ENCODE results near the gene FMN1.

FMN1 gene

GRCh38 chr15:32828507-32829186, 365.9 kb downstream of the FMN1 start:
- in situ Hi-C loops (cut with HindIII; ENCODE audit: low sequenced_read_pairs): loop anchor here (25.0 kb wide), 1 partner anchor 309 kb away; no protein-coding TSS in a partner anchor
- TF ChIP-seq CTCF (IDR thresholded peaks at IDR 0.05; ENCODE audit: low read depth, low read length, missing control alignments): no peak
- no peak overlapping the region for H3K4me3 ChIP-seq (ENCODE audit: low read depth, low read length)
- peak; percentile 64 for DNase-seq (ENCODE audit: low read depth)

DNA sequence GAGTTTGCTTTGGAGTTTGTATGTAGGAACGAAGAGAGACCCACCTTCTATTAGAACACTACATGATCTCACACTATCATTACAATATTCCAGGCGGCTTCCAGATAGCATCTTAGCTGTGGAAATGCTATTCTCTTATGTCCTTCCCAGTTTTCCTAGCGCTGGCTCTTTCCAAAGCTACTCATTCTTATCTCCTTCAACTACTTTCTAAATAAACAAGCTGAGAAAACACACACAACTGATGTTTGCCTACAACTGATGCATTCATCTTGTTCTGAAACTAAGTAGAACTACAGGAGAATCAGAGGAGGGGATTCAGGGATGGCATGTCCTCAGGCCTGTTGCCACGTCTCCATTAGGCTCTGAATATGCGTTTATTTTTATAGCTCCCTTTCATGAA, 367.8 kb downstream of the FMN1 start:
- TF ChIP-seq CTCF (IDR thresholded peaks at IDR 0.05; ENCODE audit: low read depth, low read length, missing control alignments): no peak
- in situ Hi-C loops (cut with HindIII; ENCODE audit: low sequenced_read_pairs): loop anchor here (25.0 kb wide), 1 partner anchor 311 kb away; no protein-coding TSS in a partner anchor
- no peak overlapping the region for H3K4me3 ChIP-seq (ENCODE audit: low read depth, low read length)
- no peak for DNase-seq (ENCODE audit: low read depth)

GRCh38 chr15:32825219-32825618, 369.3 kb downstream of the FMN1 start:
- H3K4me3 ChIP-seq (ENCODE audit: low read depth, low read length): no peak overlapping the region
- TF ChIP-seq CTCF (IDR thresholded peaks at IDR 0.05; ENCODE audit: low read depth, low read length, missing control alignments): no peak
- peak; percentile 12 for DNase-seq (ENCODE audit: low read depth)
- in situ Hi-C loops (cut with HindIII; ENCODE audit: low sequenced_read_pairs): loop anchor here (25.0 kb wide), 1 partner anchor 312 kb away; no protein-coding TSS in a partner anchor

DNA sequence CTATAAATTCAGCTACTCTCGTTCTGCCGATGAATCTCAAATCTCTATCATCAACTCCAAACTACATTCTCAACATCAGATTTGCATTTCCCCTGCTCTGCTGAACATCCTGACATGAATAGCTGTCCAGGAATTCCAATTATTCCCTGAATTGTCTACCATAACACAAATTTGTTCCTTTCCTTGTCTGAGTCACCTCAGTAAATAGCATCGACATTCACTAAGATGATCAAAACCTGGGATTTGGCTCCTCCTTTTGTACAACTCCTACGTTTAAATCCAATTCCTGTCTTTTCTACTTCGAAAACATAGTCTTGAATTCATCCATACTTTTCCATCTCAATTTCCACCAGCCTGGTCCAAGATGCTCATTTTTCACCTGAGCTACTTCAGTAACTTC, 369.7 kb downstream of the FMN1 start:
- in situ Hi-C loops (cut with HindIII; ENCODE audit: low sequenced_read_pairs): loop anchor here (25.0 kb wide), 1 partner anchor 313 kb away; no protein-coding TSS in a partner anchor
- H3K4me3 ChIP-seq (ENCODE audit: low read depth, low read length): no peak overlapping the region
- no peak for TF ChIP-seq CTCF (IDR thresholded peaks at IDR 0.05; ENCODE audit: low read depth, low read length, missing control alignments)
- DNase-seq (ENCODE audit: low read depth): peak; percentile 89

- no peak for TF ChIP-seq CTCF (IDR thresholded peaks at IDR 0.05; ENCODE audit: low read depth, low read length, missing control alignments)
- no peak overlapping the region for H3K4me3 ChIP-seq (ENCODE audit: low read depth, low read length)
- DNase-seq (ENCODE audit: low read depth): no peak
- in situ Hi-C loops (cut with HindIII; ENCODE audit: low sequenced_read_pairs): no loop called here
These were observed 370.8 kb downstream of the FMN1 start for GRCh38 chr15:32823750-32824149.

DNA sequence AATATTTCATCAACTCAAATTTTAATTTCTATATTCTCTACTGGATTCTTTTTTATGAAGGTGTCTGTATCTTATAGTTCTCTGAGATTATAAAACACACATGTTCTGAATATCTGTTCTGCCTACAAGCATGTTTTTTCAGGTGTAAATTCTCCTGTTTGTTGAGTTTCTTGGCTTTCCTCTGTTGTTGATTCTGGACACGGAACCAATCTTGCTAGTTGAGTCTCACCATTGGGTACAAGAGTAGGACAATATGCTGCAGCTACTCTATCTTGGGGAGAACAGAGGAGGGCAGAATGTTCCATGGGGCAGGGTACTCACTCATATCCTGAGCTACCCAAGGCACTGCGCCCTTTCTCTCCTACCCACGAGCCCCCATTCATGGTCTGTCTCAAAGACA, 371.8 kb downstream of the FMN1 start:
- no peak for DNase-seq (ENCODE audit: low read depth)
- in situ Hi-C loops (cut with HindIII; ENCODE audit: low sequenced_read_pairs): no loop called here
- TF ChIP-seq CTCF (IDR thresholded peaks at IDR 0.05; ENCODE audit: low read depth, low read length, missing control alignments): no peak
- H3K4me3 ChIP-seq (ENCODE audit: low read depth, low read length): no peak overlapping the region

Measured in astrocyte of the cerebellum (primary cell).